ENCODE data around the gene ASIC3. TPM values are rescaled to one million over a fixed set of nuclear protein-coding genes. Genes with fewer than 3 reads are reported as not detected.

ASIC3 gene
- polyA plus RNA-seq, 3 donors, result 2.0 TPM; not detected in 2

DNA sequence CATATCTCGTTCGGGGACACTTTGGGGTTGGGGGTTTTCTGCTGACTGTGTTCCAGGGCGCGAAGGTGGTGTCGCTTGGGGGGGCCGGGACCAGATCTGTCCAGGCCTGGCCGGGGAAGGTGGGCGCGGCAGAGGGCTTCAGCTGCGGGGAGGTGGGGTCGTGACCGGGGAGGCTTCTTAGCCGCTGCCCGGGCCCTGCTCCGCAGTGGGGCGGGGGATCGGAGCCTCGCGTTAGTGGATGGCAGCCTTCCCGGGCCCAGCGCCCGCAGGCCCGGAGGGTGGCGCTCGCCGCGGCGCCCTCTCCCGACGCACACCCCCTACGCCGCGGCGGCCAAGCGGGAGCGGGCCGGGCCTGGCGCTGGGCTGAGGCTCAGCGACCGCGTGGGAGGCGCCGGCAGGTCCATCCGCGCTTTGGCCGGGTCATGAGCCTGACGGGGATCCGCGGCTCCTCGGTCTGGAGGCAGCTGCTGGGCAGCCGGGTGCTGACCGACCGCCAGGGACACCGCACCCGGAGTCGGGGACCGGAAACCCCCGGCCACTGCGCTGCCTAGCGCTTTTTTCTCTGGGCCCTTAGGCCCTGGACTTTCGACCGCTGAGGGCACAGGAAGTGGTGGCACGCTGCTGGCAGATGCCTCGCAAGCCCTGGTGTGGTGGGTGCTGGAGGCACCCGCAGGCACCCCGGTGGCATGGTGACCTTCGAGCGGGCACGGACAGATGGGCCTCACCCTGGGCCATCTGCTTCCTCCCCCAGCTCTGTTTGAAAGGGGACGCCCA, 39.1 kb downstream of the ASIC3 start:
- Mint-ChIP-seq H3K4me3 (peak overlapping the region; percentile 90 to 94), H3K27me3 (ENCODE audit: low read depth in 3 of 3) (peaks cover 0 to 2% (median 0%) of the 10 kb centered on the region in 3 donors), H3K4me1 (peaks cover 63% of the 10 kb centered on the region), H3K36me3 (peaks cover 16 to 19% of the 10 kb centered on the region in 2 donors), H3K9me3 (peaks cover 0 to 3% (median 0%) of the 10 kb centered on the region in 7 donors), H3K27ac (peak overlapping the region; percentile 99 to 100 (median 99))
- Histone ChIP-seq H3K4me2 (replicated peaks; ENCODE audit: extremely low read depth, low read length, poor library complexity, severe bottlenecking) (peak overlapping the region; percentile 92), H3K27ac (ENCODE audit: low read depth in 1 of 2, low read length in 2 of 2) (peak overlapping the region; percentile 97 to 99), H2AFZ (ENCODE audit: insufficient read depth, low read depth, low read length, poor library complexity, severe bottlenecking) (peak overlapping the region; percentile 42), H3K36me3 (replicated peaks in 1 of 2; ENCODE audit: control insufficient read depth in 1 of 2, insufficient read depth in 2 of 2, low read length in 2 of 2) (peaks cover 2 to 7% of the 10 kb centered on the region in 2 donors), H3K27me3 (ENCODE audit: control insufficient read depth in 2 of 2, insufficient read depth in 2 of 2, low read length in 2 of 2) (no peaks in the 10 kb centered on the region), H4K20me1 (ENCODE audit: insufficient read depth, low read length) (peaks cover 54% of the 10 kb centered on the region), H3K9ac (ENCODE audit: insufficient read depth, low read length, poor library complexity, severe bottlenecking) (peak overlapping the region; percentile 90), H3K4me3 (replicated peaks in 1 of 3; ENCODE audit: low read depth in 2 of 3, low read length in 3 of 3) (peak overlapping the region; percentile 73 to 98 (median 95)), H3K79me2 (ENCODE audit: insufficient read depth, low read length) (peaks cover 43% of the 10 kb centered on the region), H3K9me3 (replicated peaks in 1 of 2; ENCODE audit: control insufficient read depth in 1 of 2, insufficient read depth in 1 of 2, low read length in 2 of 2) (no peaks in the 10 kb centered on the region), H3K4me1 (ENCODE audit: control insufficient read depth in 1 of 2, insufficient read depth in 2 of 2, low read length in 2 of 2) (peaks cover 58 to 78% of the 10 kb centered on the region in 2 donors)
- WGBS (ENCODE audit: insufficient coverage), result under 1% methylated on average over 69 of the region's 70 CpGs
- TF ChIP-seq, protein P1, sequence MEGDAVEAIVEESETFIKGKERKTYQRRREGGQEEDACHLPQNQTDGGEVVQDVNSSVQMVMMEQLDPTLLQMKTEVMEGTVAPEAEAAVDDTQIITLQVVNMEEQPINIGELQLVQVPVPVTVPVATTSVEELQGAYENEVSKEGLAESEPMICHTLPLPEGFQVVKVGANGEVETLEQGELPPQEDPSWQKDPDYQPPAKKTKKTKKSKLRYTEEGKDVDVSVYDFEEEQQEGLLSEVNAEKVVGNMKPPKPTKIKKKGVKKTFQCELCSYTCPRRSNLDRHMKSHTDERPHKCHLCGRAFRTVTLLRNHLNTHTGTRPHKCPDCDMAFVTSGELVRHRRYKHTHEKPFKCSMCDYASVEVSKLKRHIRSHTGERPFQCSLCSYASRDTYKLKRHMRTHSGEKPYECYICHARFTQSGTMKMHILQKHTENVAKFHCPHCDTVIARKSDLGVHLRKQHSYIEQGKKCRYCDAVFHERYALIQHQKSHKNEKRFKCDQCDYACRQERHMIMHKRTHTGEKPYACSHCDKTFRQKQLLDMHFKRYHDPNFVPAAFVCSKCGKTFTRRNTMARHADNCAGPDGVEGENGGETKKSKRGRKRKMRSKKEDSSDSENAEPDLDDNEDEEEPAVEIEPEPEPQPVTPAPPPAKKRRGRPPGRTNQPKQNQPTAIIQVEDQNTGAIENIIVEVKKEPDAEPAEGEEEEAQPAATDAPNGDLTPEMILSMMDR (IDR thresholded peaks at IDR 0.05), result peak; percentile 13
- intact Hi-C loops (cut with micrococcal nuclease), result loop anchor here (2.0 to 10.0 kb wide), 4 partner anchors 29 to 713 kb away; partner anchors contain the start of genes SLC4A2 (in 2 of the 2), ABCB8 (in 1 of the 2) and ZNF775 (in 1 of the 2)
- DNase-seq, result peak; percentile 63 to 82 (median 64)

DNA sequence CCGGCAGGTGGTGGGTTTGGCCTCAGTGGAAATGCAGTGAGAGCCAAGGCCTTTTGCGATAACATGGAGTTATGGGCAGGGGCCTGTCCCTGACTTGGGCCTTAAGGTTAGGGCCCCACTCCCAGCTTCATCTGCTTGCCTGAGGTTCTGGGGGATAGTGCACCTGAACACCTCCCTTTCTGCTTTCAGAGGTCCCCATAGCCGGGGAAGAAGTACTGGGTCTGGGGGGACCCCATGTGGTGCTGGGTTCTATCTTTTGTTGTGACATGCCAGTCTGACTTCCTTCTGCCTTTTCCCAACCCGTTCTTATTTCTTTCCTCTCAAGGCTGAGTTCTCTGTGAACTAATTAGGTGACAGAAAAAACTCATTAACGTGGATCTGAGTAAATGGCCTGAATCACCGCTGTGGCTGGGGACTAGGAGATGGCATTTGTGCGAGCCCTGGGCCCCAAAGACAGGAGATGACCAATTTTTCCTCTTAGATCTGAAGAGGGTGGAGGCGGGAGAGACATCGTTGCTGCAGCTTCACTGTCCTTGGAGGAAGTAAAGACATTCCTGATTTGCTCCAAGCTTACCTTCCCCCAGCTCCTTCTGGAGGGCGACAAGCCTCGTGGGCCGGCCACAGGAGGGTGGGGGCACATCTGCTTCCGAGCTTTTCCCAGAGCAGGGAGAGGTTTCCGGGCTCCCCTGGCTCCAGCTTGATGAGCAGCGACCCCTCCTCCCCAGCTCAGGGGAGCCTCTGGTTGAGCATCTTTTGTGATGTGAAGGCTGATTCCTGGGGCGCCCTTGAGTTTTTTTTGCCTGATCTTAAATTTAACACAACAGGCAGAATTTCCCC, 39.9 kb downstream of the ASIC3 start:
- no peaks in the 10 kb centered on the region for H3K9me3 ChIP-seq (replicated peaks in 1 of 2; ENCODE audit: control insufficient read depth in 1 of 2, insufficient read depth in 1 of 2, low read length in 2 of 2)
- H3K4me1 ChIP-seq (ENCODE audit: control insufficient read depth in 1 of 2, insufficient read depth in 2 of 2, low read length in 2 of 2), result peaks cover 53 to 71% of the 10 kb centered on the region in 2 donors
- peak; percentile 40 to 63 (median 51) for DNase-seq
- H3K9ac ChIP-seq (ENCODE audit: insufficient read depth, low read length, poor library complexity, severe bottlenecking), result peak overlapping the region; percentile 90
- no peak overlapping the region for H2AFZ ChIP-seq (ENCODE audit: insufficient read depth, low read depth, low read length, poor library complexity, severe bottlenecking)
- Mint-ChIP-seq H3K27me3 (ENCODE audit: low read depth in 3 of 3) (peaks cover 0 to 2% (median 0%) of the 10 kb centered on the region in 3 donors), H3K4me1 (peaks cover 59% of the 10 kb centered on the region), H3K9me3 (peaks cover 0 to 3% (median 0%) of the 10 kb centered on the region in 7 donors), H3K27ac (peak overlapping the region; percentile 99 to 100 (median 99)), H3K4me3 (peak overlapping the region; percentile 90 to 94), H3K36me3 (peaks cover 19 to 20% of the 10 kb centered on the region in 2 donors)
- peaks cover 62% of the 10 kb centered on the region for H4K20me1 ChIP-seq (ENCODE audit: insufficient read depth, low read length)
- TF ChIP-seq, protein P1 (IDR thresholded peaks at IDR 0.05), result no peak
- intact Hi-C loops (cut with micrococcal nuclease), result loop anchor here in 1 of 2 donors (2.0 to 10.0 kb wide), 4 partner anchors 29 to 713 kb away; partner anchors contain the start of genes ABCB8, SLC4A2 and ZNF775
- peaks cover 2 to 7% of the 10 kb centered on the region in 2 donors for H3K36me3 ChIP-seq (replicated peaks in 1 of 2; ENCODE audit: control insufficient read depth in 1 of 2, insufficient read depth in 2 of 2, low read length in 2 of 2)
- H3K27me3 ChIP-seq (ENCODE audit: control insufficient read depth in 2 of 2, insufficient read depth in 2 of 2, low read length in 2 of 2), result no peaks in the 10 kb centered on the region
- H3K79me2 ChIP-seq (ENCODE audit: insufficient read depth, low read length), result peaks cover 44% of the 10 kb centered on the region
- WGBS (ENCODE audit: insufficient coverage), result 21% methylated on average over 6 of the region's 16 CpGs
- H3K4me2 ChIP-seq (replicated peaks; ENCODE audit: extremely low read depth, low read length, poor library complexity, severe bottlenecking), result peak overlapping the region; percentile 92
- peak overlapping the region; percentile 97 to 99 for H3K27ac ChIP-seq (ENCODE audit: low read depth in 1 of 2, low read length in 2 of 2)
- H3K4me3 ChIP-seq (replicated peaks in 1 of 3; ENCODE audit: low read depth in 2 of 3, low read length in 3 of 3), result peak overlapping the region; percentile 73 to 98 (median 95)
